GM18861 (cell line): ENCODE data around the gene SPON2.

ENCODE experiments used
- ATAC-seq: cut with Tn5 transposase; IDR thresholded peaks from one replicate; pipeline ENCODE4 v1.9.1; 2021; ENCODE audit not compliant: unreplicated experiment

Gene SPON2

DNA sequence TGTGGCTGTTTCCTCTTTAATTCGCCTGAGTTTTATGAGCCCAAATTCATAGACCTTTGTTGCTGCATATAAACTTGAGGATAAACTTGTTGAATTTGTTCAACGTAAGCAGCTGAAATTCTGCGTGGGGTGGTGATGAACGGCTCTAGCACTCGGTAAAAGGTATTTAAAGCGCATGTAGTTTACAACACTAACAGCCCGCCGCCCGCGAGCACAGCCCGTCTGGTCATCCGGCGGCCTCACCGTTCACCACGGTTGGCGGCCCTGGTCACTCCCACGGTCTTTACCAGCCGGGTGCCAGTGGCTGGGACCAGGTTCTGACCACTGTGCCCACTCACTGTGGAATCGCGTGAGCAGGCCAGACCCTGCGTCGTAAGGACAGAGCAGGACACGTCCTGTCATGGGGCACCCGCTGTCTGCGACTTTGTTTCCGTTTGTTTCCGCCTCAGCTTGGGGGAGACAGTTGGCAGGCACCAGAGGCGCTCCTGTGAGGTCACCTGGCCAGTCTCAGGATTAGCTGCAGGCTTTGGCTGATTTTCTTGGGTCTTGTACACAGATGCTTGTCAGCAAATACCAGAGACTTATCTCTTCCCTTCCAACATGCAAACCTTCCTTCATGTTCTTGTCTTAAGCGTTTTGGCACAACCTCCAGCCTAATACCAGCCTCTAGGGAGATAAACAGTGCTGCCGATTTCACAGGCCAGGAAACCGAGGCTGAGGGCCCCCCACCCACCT, 36.8 kb upstream of the SPON2 start:
- ATAC-seq = no peak

GRCh38 chr4:1208266-1208961, 36.0 kb upstream of the SPON2 start:
- no peak for ATAC-seq

DNA sequence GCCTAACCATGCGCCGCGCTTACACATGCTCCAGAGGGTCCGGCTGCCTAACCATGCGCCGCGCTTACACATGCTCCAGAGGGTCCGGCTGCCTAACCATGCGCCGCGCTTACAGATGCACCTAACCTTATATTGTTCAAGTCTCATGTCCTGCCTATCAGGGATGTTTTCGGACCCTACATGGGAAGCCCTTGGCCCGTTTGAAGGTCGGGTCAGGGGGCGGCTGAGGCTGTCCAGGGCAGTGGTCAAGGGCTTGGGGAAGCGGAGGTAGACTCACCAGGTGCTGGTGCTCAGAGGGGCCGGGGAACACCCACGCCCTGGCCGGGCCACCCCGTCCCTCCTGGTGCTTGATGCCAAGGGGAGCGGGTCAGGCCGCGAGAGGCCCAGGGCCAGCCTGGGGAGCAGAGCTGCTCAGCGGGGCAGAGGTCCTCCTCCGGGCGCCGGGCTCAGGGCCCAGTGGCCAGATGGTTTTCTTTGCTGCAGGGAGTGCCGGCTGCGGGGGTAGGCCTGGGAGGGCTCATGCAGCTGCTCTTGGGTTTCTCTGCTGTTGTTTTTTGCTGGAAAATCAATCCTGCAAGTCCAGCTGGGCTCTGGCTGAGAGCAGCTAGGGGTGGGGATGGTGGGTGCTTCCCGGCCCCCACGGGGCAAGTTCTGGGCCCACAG, 35.4 kb upstream of the SPON2 start:
- ATAC-seq = no peak

- ATAC-seq = no peak
Observed at GRCh38 chr4:1207157-1207470, 34.7 kb upstream of the SPON2 start.

DNA sequence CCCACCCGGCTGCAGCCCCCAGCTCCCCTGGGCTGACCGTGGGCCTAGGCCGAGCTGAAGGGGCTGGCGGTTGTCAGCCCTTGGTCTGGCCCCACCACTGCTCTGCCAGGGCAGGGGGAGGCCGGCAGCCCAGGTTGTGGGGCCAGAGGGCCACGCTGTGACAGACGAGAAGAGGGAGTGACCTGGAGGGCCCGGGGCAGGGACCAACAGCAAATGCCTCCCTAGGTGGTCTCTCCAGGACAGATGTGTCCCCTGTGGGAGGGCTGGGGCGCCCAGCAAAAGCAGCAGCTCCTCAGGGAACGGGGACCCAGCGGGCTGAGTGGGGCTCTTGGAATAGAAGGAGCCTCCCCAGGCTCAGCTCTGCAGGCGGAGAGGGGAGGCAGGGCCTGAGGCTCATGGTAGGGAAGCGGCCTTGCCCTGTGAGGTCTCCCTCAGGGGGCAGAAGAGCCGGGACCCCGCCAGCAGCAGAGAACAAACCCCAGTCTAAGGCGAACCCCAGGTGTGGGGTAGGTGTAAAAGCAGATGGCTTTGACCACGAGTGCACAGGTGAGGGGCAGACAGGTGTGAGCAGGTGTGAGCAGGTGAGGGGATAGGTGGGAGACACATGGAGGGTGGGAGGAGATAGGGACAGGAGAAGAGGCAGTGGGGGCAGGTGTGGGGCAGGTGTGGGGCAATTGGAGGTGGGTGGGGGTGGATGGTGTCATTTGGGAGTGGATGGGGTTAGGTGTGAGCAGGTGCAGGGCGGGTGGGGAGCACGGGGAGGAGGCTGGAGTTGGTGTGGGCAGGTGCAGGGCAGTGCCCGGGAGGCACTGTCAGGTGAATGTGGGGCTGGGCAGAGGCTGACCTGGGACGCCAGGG, 34.1 kb upstream of the SPON2 start:
- no peak for ATAC-seq

DNA sequence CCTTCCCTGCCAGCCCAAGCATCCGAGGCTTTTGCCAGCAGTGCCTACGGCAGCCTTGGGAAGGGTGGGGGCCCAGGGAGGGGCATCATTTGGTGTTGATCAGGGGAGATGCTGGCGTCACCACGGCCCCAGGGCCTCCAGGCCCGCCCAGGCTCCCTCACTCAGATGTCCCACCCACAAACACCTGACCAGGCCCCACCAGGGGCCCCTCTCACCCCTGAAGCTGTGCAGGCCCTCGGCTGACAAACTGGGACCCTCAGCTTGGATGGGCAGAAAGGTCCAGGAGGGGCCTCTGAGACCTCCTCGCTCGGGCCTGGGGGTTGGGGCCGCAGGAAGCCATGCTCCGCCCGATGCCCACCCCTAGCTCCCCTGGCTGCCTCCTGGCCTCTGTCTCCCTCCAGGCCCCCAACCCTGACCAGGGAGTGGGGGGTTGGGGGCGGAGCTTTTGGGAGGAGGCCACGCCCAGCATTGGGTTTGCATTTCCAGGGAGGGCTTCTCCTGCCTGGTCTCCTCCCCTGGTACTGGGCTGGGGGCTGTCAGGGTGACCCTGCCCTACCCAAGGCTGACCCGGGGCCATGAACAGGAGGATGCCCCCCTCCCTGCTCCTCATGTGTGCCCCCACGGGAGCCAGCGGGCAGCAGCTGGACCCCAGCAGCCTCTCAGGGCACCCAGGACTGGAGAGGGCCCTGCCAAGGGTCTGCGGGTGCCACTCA, 33.4 kb upstream of the SPON2 start:
- no peak for ATAC-seq

DNA sequence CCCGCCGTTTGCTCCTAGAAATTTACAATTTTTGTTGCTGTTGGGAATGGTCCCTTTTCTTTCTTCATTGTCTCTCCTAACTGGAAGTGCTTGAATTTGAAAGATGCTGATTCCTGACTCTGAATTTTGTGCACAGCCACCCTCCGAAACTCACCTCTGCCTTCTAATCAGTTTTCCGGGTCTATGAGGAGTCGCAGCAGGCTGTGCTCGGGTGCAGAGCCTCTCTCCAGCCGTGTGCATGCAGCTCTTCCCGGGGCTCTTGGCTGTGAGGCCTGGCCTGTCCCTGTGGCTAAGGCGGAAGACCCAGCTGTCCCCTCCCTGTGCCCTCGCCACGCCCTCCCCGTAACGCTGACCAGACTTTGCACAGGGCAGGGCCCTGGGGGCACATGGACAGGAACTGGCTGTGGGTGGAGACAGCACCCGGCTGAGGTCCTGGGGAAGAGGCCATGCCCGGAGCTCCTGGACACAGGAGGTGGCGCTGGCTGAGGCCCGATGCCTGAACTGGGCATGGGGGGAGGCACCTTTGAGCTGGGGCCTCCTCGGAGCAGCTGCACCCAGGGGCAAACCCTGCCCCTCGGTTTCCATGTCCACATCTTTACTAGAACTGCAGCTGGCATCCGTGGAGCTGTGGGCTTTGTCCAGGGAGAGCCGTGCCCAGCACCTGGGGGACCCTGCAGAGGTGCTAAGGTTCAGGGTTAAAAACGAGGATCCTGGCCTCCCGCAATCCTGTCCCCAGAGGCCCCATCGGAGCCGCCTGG, 32.6 kb upstream of the SPON2 start:
- ATAC-seq = no peak

- no peak for ATAC-seq
Observed at GRCh38 chr4:1204286-1204827, 32.0 kb upstream of the SPON2 start.

GRCh38 chr4:1203026-1203616, 30.7 kb upstream of the SPON2 start:
- no peak for ATAC-seq

GRCh38 chr4:1202526-1203011, 30.2 kb upstream of the SPON2 start:
- ATAC-seq = no peak

GRCh38 chr4:1201851-1202525, 29.6 kb upstream of the SPON2 start:
- ATAC-seq = no peak

DNA sequence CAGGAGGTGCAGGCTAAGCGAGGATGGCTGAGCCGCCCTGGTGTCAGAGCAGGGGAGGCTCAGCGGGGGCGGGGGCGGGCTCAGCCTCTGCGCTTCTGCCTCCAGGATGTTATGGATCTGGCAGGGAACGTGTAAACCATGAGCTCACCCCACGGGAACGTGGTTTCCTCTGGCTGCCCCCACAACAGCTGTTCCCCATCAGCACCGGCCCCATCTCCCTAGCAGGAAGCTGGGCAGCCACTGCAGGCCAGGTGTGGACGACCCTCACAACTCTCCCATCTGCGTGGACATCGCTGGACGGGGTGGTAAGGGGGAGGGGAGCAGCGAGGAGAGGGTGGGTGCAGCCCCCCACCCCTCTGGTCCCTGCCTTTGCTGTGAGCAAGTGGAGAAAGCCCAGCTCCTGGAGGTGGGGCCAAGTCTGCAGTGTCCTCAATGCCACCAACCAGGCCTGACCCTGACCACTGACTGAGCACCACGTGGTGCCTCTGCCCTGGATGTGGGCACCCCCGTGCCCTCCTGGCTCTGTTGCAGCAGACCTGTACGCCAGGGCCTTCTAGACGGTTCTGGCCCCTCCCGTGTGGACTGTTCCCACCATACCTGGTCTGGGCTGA, 28.1 kb upstream of the SPON2 start:
- ATAC-seq = peak; percentile 15

- no peak for ATAC-seq
Observed at GRCh38 chr4:1199556-1200331, 27.4 kb upstream of the SPON2 start.

DNA sequence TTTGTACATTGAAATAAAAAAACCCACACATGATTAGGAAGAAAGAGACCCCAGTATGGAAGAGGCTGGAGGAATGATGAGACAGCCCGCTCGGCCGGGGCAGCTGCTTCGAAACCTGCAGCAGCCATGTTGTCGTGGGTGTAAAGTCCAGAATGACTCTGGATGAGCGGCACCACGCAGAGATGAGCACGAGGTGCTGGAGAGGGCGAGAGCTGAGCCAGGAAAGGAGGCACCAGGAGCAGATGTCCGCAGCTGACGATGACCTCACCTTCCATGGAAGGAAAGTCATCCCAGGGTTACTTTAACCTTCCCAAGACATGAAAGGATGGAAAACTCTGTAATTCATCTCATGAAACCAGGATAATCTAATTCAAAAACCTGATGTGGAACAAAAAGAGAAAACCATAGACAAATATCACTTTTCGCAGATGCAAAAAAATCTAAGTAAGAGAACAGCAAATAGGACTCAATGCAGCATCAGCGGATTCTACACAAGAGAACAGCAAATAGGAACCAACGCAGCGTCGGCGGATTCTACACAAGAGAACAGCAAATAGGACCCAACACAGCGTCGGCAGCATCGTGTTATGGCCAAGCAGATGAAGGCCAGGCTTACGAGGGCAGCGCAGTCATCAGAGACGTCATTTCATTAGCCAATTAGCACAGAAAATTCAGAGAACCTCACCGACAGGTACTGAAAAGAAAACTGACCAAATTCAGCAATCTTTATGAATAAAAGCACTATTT, 25.9 kb upstream of the SPON2 start:
- no peak for ATAC-seq

DNA sequence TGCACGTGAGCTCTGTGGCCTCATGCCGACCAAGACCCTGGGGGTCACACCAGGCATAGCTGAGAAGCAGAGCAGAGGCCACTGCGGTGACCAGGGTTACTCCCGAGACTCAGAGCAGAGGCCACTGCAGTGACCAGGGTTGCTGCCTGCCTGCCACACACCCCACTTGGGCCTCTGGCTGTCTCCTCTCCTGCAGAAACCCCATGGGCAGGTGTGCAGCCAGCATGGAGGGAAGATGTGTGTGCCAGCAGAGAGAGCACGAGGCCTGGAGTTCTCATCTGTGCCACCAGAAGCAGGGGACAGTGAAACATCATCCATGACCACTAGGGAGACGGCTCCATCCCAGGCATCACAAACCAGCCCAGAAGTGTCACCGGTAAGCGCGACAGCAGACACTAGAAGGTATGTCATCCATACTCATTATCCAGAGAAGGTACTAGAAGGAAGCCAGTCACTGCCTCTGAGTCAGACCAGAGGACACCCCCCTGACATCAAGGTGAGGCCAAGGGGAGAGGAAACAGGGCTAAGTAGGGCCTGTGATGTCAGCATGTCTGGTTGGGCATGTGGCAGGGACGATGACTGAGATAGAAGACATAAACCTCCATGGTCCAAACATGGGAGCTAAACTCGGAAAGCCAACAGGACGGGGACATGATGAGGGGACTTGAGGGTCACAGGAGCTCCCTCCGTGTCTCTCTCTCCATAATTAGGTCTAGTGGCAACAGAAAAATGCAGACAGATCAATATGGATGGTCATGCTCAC, 24.2 kb upstream of the SPON2 start:
- no peak for ATAC-seq

DNA sequence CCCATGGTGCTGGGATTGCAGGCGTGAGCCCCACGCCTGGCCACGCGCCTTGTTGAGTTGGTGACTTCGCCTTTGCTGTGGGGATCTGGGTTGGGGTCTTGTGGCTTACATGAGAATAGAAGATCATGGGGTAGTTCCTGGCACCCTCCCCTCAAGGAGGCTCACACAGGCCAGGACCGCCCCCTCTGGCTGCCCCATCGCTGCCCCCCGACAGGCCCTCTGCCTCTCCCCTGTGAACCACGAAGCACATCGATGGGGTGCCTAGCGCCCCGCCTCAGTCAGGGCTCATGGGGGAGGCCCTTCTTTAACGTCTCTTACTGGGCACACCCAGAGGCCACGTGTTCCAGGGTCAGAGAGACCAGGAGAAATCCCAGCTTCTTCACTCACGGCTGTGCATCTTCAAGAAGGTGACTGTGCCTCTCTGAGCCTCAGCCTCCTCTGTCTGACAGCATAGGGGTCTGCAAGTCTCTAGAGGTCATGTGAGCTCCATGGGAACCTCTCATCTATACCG, 23.6 kb upstream of the SPON2 start:
- no peak for ATAC-seq
